Cardiac fibroblast (primary cell): ENCODE results near the gene SIVA1.
A peak's percentile ranks its signal among the peaks of the same experiment; 100 is the strongest.

Source experiments
- DNase-seq, 2 donors: peaks; one replicate each; pipeline versions ENCODE4 v3.0.0 to v3.0.0-alpha.2; 2010; ENCODE audit warnings: low read depth in 2 of 2
- H3K4me3 ChIP-seq, 2 donors: replicated peaks in 1 of 2; 1 replicate in 1 of 2; 2 replicates in 1 of 2; pipeline ENCODE4 v1.5.1; 2011; ENCODE audit warnings: low read depth in 2 of 2, low read length in 2 of 2, mild to moderate bottlenecking in 2 of 2, moderate library complexity in 1 of 2
- TF ChIP-seq, protein P1 (sequence below): IDR thresholded peaks from one replicate; pipeline ENCODE4 v1.5.1; 2011; ENCODE audit warnings: low read depth, mild to moderate bottlenecking, low read length, inconsistent platforms

The SIVA1 gene

GRCh38 chr14:104768437-104769323 lies 15.7 kb downstream of the SIVA1 start:
- no peak overlapping the region for H3K4me3 ChIP-seq
- TF ChIP-seq, protein P1, sequence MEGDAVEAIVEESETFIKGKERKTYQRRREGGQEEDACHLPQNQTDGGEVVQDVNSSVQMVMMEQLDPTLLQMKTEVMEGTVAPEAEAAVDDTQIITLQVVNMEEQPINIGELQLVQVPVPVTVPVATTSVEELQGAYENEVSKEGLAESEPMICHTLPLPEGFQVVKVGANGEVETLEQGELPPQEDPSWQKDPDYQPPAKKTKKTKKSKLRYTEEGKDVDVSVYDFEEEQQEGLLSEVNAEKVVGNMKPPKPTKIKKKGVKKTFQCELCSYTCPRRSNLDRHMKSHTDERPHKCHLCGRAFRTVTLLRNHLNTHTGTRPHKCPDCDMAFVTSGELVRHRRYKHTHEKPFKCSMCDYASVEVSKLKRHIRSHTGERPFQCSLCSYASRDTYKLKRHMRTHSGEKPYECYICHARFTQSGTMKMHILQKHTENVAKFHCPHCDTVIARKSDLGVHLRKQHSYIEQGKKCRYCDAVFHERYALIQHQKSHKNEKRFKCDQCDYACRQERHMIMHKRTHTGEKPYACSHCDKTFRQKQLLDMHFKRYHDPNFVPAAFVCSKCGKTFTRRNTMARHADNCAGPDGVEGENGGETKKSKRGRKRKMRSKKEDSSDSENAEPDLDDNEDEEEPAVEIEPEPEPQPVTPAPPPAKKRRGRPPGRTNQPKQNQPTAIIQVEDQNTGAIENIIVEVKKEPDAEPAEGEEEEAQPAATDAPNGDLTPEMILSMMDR: peak; percentile 91
- peak; percentile 80 to 87 for DNase-seq

DNA sequence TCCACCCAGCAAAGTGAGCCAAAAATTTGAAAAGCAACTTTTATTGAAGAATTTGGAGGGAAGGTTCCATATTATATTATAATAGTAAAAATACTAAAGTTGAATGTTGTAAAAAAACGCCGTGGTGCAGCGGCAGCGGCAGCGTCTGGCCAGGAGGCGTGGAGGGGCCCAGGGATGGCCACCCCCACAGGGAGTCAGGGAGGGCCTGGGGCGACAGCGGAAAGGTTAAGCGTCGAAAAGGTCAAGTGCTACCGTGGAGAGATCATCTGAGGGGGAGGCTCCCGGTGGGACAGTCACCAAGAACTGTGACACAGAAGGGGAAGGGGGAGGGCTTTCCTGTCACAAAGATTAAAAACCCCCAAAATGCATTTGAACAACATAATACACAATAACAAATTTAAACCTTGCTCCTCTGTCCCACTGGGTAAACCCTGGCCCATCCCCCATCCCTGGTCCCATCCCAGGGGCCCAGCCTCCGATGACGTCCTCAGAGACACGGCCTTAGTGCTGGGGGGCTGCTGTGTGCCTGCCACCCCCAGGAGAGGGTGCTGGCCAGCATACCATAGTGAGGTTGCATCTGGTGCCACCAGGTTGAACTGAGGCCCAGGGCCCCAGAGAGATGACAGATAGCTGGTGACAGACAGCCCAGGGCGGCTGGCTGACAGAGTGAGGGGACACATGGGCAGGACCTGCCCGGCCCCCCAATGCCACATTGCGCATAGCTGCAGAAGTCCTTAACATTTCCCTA lies 16.6 kb downstream of the SIVA1 start:
- TF ChIP-seq, protein P1: no peak
- H3K4me3 ChIP-seq: no peak overlapping the region
- no peak for DNase-seq

DNA sequence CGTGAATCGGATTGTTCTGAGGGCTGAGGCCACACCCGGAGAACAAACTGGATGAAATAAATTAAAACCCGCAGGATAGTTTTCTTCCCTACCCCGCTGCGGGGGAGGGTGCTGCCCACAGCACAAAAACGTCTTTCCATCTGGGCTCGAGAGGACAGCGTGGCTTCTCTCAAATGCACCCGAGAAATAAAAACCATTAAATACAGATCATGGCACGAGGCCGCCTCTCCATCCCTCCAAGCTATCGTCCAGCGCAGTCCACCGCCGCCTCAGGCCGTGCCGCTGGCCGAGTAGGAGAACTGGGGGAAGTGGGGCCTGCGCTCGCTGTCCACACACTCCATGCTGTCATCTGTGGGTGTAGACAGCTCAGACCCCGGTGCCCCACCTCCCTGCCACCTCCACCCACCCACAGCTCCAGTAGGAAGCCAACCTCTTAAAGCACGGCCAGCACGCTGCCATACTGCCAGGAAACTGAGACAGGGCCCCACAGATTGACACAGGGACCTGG lies 17.2 kb downstream of the SIVA1 start:
- TF ChIP-seq, protein P1: no peak
- H3K4me3 ChIP-seq: no peak overlapping the region
- no peak for DNase-seq

DNA sequence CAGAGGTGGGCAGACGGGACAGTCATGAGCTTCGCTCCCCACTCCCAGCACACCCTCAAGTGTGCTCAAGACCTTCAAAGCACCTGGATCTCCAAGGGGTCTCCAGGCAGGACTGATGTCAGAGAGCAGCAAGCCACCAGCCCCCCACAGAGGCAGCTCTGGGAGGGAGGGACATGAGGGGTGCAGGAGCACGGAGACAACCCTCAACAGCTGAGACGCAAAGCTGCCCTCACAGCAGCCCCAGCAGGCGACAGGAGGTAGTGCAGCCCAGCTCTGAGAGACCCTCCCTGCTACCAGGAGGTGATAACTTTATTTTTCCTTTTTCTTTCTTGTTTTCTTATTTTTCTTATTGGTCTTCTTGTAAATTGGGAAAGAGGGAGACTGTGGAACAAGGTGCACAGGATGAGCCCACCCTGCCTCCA lies 17.9 kb downstream of the SIVA1 start:
- peak in 1 of 2 donors; percentile 26 for DNase-seq
- TF ChIP-seq, protein P1: peak; percentile 84
- no peak overlapping the region for H3K4me3 ChIP-seq

- TF ChIP-seq, protein P1: no peak
- DNase-seq: no peak
- H3K4me3 ChIP-seq: no peak overlapping the region
These were observed 18.4 kb downstream of the SIVA1 start for GRCh38 chr14:104771374-104771773.

DNA sequence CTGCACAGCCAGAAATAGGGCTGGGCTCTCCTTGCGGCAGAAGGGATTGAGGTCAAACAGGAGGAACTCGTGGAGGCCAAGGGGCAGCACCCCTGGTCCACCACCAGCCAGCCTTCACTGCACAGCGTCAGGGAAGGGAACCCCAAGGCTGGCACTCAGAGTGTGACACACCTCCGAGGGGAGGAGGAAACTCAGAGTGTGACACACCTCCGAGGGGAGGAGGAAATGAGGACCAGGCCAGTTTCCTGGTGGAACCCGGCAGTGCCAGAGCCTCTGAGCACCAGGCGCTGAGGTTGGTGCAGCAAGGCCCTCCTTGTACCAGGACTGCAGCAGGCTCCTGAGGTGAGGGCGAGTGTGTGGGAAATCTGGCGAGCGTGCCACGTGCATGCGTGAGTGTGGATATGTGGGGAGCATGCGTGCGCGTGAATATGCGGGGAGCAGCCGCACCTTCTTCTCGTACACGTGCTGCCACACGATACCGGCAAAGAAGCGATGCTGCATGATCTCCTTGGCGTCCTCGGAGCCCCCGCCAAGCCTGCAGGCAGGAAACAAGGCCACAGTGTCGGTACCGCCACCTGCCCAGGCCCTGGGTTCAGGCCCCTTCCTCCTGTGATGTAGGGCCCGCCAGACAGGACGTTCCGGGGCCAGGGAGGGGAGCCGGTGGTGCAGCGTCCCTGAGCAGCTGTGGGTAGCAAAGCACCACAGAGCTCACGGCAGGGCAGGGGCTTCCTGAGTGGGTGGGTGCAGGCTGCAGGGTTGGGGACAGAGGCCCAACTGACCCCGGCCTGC lies 19.2 kb downstream of the SIVA1 start:
- TF ChIP-seq, protein P1: no peak
- no peak for DNase-seq
- no peak overlapping the region for H3K4me3 ChIP-seq
